Right ventricle myocardium inferior (tissue), 1 donor: Measurements from ENCODE around the gene EXOC5. TPM values are rescaled to one million over a fixed set of nuclear protein-coding genes. Genes with fewer than 3 reads are reported as not detected.

Experiments
- ATAC-seq: fragments of 200-7000 bp; cut with Tn5 transposase; one replicate; pipeline ENCODE4 v1.9.1; 2020; ENCODE audit warnings: mild to moderate bottlenecking, moderate library complexity
- DNase-seq: peaks from one replicate; pipeline ENCODE4 v3.0.0; 2021; ENCODE audit errors: missing footprints
- intact Hi-C: fragments of 100-400 bp; cut with DNase I; formaldehyde crosslinking; loops from one replicate; pipeline ENCODE4 v1.11.0; 2022
- total RNA-seq: library from RNA; stranded (reverse); fragmentation: NEBNext Ultra II Directional; extraction: Animal tissue kit (Norgen Biotek cat#: 25700); gene quantifications from one replicate; pipeline ENCODE4 v1.2.1, GENCODE V29; 2021
- donor health status: DM: no; HTN: yes; CAD: no; lungs with severe emphysema.

Gene EXOC5
- total RNA-seq, 1 donor from 2014 or later: 63.3 TPM

- DNase-seq (no peak), ATAC-seq (no peak)
- intact Hi-C loops: loop anchor here (10.0 kb wide), 1 partner anchor 498 kb away; no protein-coding TSS in a partner anchor
Observed at GRCh38 chr14:57182760-57183503, 85.8 kb downstream of the EXOC5 start.

GRCh38 chr14:57179273-57179672 is 89.4 kb downstream of the EXOC5 start:
- ATAC-seq (no peak), DNase-seq (no peak)
- intact Hi-C loops: no loop called here

GRCh38 chr14:57174466-57174865 is 94.2 kb downstream of the EXOC5 start:
- intact Hi-C loops: no loop called here
- DNase-seq (no peak), ATAC-seq (no peak)

- intact Hi-C loops: no loop called here
- no peak for DNase-seq
- ATAC-seq: no peak
Observed at GRCh38 chr14:57171903-57172302, 96.8 kb downstream of the EXOC5 start.

GRCh38 chr14:57171363-57171762 is 97.3 kb downstream of the EXOC5 start:
- intact Hi-C loops: no loop called here
- no peak for ATAC-seq

GRCh38 chr14:57169901-57170300 is 98.8 kb downstream of the EXOC5 start:
- intact Hi-C loops: no loop called here
- no peak for ATAC-seq
- no peak for DNase-seq

More at GRCh38 chr14:57171363-57171762, 97.3 kb downstream of the EXOC5 start:
- no peak for DNase-seq

GRCh38 chr14:57168138-57168679 is 100.5 kb downstream of the EXOC5 start:
- intact Hi-C loops: no loop called here
- ATAC-seq: no peak

GRCh38 chr14:57161583-57162234 is 107.0 kb downstream of the EXOC5 start:
- no peak for ATAC-seq
- intact Hi-C loops: no loop called here
- no peak for DNase-seq

More at GRCh38 chr14:57168138-57168679, 100.5 kb downstream of the EXOC5 start:
- DNase-seq: no peak

- intact Hi-C loops: no loop called here
- no peak for DNase-seq
- ATAC-seq: no peak
Observed at GRCh38 chr14:57160333-57160732, 108.4 kb downstream of the EXOC5 start.

- ATAC-seq (no peak), DNase-seq (no peak)
- intact Hi-C loops: no loop called here
Observed at GRCh38 chr14:57153286-57153685, 115.4 kb downstream of the EXOC5 start.

Other genes starting within 250 kb of the EXOC5 start
- 42.9 TPM for gene AP5M1, start 66 bp upstream of the EXOC5 start, total RNA-seq
- gene NAA30, start 121.7 kb upstream of the EXOC5 start, total RNA-seq: 22.0 TPM
- gene CCDC198, start 225.0 kb upstream of the EXOC5 start, total RNA-seq: not detected